NB4 (cell line): ENCODE data around the gene IQCK.
"Not testable (repeated sequence)": the region's sequence is repeated elsewhere in the genome, so short reads cannot be mapped to it uniquely, and the experiment has no call there.

Experiments used
- DNase-seq: peaks from one replicate; pipeline ENCODE4 v3.0.0; 2010; ENCODE audit warnings: low read depth
- H3K4me3 ChIP-seq: one replicate; pipeline ENCODE4 v1.5.1; 2011; ENCODE audit warnings: mild to moderate bottlenecking, low read depth, low read length, moderate library complexity
- CTCF ChIP-seq: IDR thresholded peaks from one replicate; pipeline ENCODE4 v1.5.1; 2012; ENCODE audit warnings: low read depth, low read length
- MAX ChIP-seq: IDR thresholded peaks from 2 replicates; pipeline ENCODE4 v1.6.1; 2011; ENCODE audit warnings: low read depth, low read length
- MYC ChIP-seq: IDR thresholded peaks from 2 replicates; pipeline ENCODE4 v1.6.1; 2011; ENCODE audit warnings: low read depth, low read length
- POLR2A ChIP-seq: IDR thresholded peaks from 2 replicates; pipeline ENCODE4 v1.6.1; 2011; ENCODE audit warnings: mild to moderate bottlenecking; ENCODE audit not compliant: insufficient read length; ENCODE audit errors: extremely low read depth

IQCK gene

GRCh38 chr16:19717741-19718623 lies at the start of gene IQCK, which contains the start of gene KNOP1:
Gene IQCK, plus strand, starts transcription at chr16:19718271. Its CDS starts 36 bp downstream, at chr16:19718307.
Gene KNOP1, minus strand, starts transcription at chr16:19718227. Its CDS starts 3,192 bp downstream, at chr16:19715035.
- peak; percentile 47 for TF ChIP-seq POLR2A
- no peak for TF ChIP-seq CTCF
- peak; percentile 94 for TF ChIP-seq MYC
- TF ChIP-seq MAX: peak; percentile 92
- peak; percentile 93 for DNase-seq
- peak within 1 kb of the TSS; percentile 100 for H3K4me3 ChIP-seq

GRCh38 chr16:19672378-19672777 lies 45.7 kb upstream of the IQCK start:
- no peak for TF ChIP-seq POLR2A
- TF ChIP-seq CTCF: no peak
- TF ChIP-seq MYC: no peak
- TF ChIP-seq MAX: no peak
- DNase-seq: no peak
- H3K4me3 ChIP-seq: no peak overlapping the region

GRCh38 chr16:19674485-19674884 lies 43.6 kb upstream of the IQCK start:
- no peak for TF ChIP-seq MYC
- no peak for TF ChIP-seq CTCF
- TF ChIP-seq POLR2A: no peak
- no peak for TF ChIP-seq MAX
- DNase-seq: no peak
- no peak overlapping the region for H3K4me3 ChIP-seq

- DNase-seq: no peak
- no peak overlapping the region for H3K4me3 ChIP-seq
- no peak for TF ChIP-seq MYC
- no peak for TF ChIP-seq POLR2A
- TF ChIP-seq MAX: no peak
- no peak for TF ChIP-seq CTCF
Observed at GRCh38 chr16:19677402-19677801, 40.7 kb upstream of the IQCK start.

- no peak for DNase-seq
- no peak for TF ChIP-seq MAX
- no peak for TF ChIP-seq MYC
- no peak for TF ChIP-seq POLR2A
- TF ChIP-seq CTCF: no peak
- H3K4me3 ChIP-seq: no peak overlapping the region
Observed at GRCh38 chr16:19678804-19679203, 39.3 kb upstream of the IQCK start.

- not testable (repeated sequence) for H3K4me3 ChIP-seq, DNase-seq
Observed at GRCh38 chr16:19679281-19679680, 38.8 kb upstream of the IQCK start.
